ENCODE measurements around the gene ZWILCH. TPM values are rescaled to one million over a fixed set of nuclear protein-coding genes. Genes with fewer than 3 reads are reported as not detected.

ZWILCH gene
- total RNA-seq, 6 experiments from 2014 or later: 1.1 to 4.9 (median 2.5) TPM

DNA sequence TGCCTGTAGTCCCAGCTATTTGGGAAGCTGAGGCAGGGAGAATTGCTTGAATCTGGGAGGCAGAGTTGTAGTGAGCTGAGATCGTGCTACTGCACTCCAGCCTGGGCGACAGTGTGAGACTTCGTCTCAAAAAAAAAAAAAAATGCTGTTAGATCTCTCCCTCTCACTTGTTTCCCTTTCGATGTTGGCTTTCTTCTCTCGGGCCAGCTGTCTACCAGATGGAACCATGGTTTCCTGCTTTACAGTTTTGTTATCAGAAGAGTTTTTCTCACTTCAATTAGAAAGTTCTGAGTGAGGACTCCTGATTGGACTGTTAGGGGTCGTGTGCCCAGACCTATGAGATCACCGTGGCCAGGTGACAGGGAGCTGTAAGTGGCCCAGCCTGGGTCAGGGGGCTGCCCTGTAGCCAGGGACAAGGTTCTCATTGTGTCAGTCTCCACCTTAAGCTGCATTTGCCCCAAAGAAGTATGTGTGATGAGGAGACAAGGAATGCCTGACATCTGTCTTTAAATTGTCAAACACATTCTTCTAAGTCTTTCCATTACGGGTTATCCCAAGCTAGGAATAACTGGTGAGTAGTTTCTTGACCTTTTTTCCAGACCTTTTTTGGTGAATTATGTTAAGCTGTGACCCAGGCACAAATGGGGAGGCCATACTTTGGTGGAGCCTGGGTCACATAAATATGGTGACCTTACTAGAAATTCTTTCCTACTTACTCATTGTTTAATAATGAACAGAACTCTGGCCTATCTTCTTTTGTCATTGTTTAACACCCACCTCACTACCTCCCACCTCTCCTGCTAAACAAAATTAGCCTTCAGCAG lies 32.7 kb upstream of the ZWILCH start:
- no peak for TF ChIP-seq POLR2A (IDR thresholded peaks at IDR 0.05)
- TF ChIP-seq, protein P1, sequence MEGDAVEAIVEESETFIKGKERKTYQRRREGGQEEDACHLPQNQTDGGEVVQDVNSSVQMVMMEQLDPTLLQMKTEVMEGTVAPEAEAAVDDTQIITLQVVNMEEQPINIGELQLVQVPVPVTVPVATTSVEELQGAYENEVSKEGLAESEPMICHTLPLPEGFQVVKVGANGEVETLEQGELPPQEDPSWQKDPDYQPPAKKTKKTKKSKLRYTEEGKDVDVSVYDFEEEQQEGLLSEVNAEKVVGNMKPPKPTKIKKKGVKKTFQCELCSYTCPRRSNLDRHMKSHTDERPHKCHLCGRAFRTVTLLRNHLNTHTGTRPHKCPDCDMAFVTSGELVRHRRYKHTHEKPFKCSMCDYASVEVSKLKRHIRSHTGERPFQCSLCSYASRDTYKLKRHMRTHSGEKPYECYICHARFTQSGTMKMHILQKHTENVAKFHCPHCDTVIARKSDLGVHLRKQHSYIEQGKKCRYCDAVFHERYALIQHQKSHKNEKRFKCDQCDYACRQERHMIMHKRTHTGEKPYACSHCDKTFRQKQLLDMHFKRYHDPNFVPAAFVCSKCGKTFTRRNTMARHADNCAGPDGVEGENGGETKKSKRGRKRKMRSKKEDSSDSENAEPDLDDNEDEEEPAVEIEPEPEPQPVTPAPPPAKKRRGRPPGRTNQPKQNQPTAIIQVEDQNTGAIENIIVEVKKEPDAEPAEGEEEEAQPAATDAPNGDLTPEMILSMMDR (IDR thresholded peaks at IDR 0.05): no peak
- Histone ChIP-seq H3K9me3 (no peaks in the 10 kb centered on the region), H3K4me3 (no peak overlapping the region), H3K27ac (no peak overlapping the region), H3K27me3 (no peaks in the 10 kb centered on the region), H3K36me3 (no peaks in the 10 kb centered on the region), H3K4me1 (peaks cover 0 to 5% (median 2%) of the 10 kb centered on the region in 4 donors)
- no peak for DNase-seq
- ATAC-seq: peak in 1 of 4 donors; percentile 74
- intact Hi-C loops (cut with DNase I): no loop called here
- WGBS (ENCODE audit: insufficient coverage, low coverage, low lambda C conversion rate, missing lambda C conversion rate): 75% methylated on average over 7 of the region's 8 CpGs

DNA sequence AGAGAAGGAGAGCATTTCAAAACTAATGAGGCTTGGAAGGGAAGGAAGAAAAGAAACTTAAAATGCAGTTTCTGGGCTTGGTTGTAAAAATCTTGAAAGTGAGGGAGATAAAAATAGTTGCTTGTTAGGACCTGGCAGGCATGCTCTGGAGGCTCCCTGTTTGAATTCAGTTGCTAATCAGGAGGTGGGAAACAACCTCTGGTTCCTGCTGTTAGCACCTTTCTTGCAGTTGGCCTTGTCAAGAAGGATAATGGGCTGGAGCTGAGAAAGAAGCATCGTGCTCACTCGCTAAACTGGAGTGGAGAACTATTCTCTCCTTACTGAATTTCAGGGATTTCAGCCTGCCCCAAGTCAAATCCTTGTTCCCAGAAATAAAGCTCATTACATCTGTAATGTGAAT lies 31.0 kb upstream of the ZWILCH start:
- Histone ChIP-seq H3K36me3 (peaks cover 0 to 2% (median 0%) of the 10 kb centered on the region in 4 donors), H3K9me3 (no peaks in the 10 kb centered on the region), H3K4me3 (no peak overlapping the region), H3K4me1 (no peaks in the 10 kb centered on the region), H3K27ac (no peak overlapping the region), H3K27me3 (no peaks in the 10 kb centered on the region)
- no peak for DNase-seq
- no peak for TF ChIP-seq POLR2A (IDR thresholded peaks at IDR 0.05)
- TF ChIP-seq, protein P1 (IDR thresholded peaks at IDR 0.05): no peak
- WGBS (ENCODE audit: insufficient coverage, low coverage, low lambda C conversion rate, missing lambda C conversion rate): no CpG with 5 or more reads among the region's 2 CpGs
- intact Hi-C loops (cut with DNase I): no loop called here
- no peak for ATAC-seq

DNA sequence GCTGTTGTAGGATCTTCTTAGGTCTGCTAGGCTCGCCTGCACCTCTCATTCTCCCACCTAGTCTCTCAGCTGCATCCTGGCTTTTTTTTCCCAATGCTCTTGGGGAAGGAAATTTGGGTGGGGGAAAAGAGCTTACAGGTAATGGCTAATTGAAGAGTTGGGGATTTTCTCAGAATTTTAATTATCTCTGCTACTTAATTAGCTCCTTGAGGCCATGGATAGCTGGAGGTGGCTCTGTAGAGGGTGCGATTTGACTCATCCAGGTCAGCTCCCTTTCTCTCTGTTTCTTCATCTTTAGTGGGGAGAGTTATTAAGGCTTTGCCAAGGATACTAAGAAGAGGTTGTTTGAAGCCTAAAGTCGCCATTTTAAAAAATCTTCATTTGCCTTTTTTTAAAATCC lies 30.2 kb upstream of the ZWILCH start:
- Histone ChIP-seq H3K27me3 (no peaks in the 10 kb centered on the region), H3K36me3 (peaks cover 0 to 2% (median 0%) of the 10 kb centered on the region in 4 donors), H3K4me3 (no peak overlapping the region), H3K9me3 (no peaks in the 10 kb centered on the region), H3K27ac (no peak overlapping the region), H3K4me1 (no peaks in the 10 kb centered on the region)
- DNase-seq (no peak), ATAC-seq (no peak)
- 100% methylated on average over 3 of the region's 3 CpGs for WGBS (ENCODE audit: insufficient coverage, low coverage, low lambda C conversion rate, missing lambda C conversion rate)
- TF ChIP-seq, protein P1 (IDR thresholded peaks at IDR 0.05): no peak
- TF ChIP-seq POLR2A (IDR thresholded peaks at IDR 0.05): no peak
- intact Hi-C loops (cut with DNase I): no loop called here

DNA sequence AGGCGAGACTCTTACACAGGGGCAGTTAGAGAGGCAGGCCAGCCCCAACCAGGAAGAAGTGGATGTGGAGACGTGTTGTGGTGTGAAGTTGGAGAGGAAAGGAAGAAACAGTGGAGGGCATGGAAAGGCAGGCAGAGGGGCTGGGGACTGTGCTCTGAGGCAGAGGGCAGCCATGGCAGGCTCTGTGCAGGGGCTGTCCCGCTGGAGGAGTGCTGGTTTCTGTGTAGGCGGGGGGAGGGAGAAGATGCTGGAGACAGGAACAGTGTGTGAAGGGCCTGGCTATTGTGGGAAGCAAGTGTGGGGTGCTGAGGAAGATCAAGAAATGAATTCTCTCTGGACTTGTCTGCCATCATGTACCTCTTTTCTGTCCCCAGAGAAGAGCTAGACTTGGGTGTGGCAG lies 28.6 kb upstream of the ZWILCH start:
- DNase-seq (no peak), ATAC-seq (no peak)
- intact Hi-C loops (cut with DNase I): no loop called here
- Histone ChIP-seq H3K27me3 (no peaks in the 10 kb centered on the region), H3K9me3 (no peaks in the 10 kb centered on the region), H3K4me3 (no peak overlapping the region), H3K4me1 (peaks cover 0 to 5% (median 0%) of the 10 kb centered on the region in 4 donors), H3K27ac (no peak overlapping the region), H3K36me3 (peaks cover 0 to 2% (median 0%) of the 10 kb centered on the region in 4 donors)
- 93% methylated on average over 4 of the region's 4 CpGs for WGBS (ENCODE audit: insufficient coverage, low coverage, low lambda C conversion rate, missing lambda C conversion rate)
- TF ChIP-seq POLR2A (IDR thresholded peaks at IDR 0.05): no peak
- TF ChIP-seq, protein P1 (IDR thresholded peaks at IDR 0.05): no peak
